ENCODE results near the gene PCLO.

PCLO gene

DNA sequence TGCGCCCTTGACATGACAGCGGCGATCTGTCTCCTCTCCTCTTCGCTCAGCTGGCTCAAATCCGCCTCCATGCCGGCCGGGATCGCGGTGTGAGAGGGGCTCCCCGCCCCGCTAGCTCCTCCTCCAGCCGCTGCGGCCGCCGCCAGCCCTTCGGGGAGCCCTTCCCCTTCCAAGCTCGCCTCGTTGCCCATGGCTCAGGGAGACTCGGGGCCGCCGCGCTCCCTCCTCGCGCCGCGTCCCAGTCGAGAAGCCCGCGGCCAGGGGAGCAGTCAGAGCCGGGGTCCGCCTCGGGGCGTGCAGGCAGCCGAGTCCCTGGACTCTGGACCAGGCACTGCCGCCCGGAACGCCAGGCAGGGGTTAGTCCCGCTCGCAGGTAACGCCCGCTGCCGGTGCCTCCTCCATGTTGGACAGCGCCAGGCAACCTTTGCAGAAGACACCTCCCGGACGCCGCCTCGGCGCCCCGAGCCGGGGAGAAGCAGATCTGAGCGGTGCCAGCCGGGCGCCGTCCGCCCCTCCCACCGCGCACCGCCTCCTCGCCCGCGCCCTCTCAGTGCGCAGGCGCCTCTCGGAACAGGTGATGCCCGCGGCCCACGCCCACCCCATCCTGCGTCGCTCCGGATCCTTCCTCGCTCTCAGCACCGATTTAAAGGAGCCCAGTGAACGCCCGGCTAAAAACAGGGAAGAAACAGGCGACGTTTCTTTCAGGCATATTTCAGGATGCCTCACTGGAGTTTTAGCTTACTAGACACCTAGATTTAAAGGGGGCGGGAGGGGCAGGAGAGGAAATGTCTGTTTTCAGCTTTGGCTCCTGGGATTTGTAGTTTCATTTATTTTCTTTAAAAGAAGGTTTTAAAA, at the start of gene PCLO:
Gene PCLO, minus strand, starts transcription at position 483 of the 855 bp plus-strand sequence. Its CDS starts 292 bp downstream, at position 191.
- peak; percentile 67 for DNase-seq

DNA sequence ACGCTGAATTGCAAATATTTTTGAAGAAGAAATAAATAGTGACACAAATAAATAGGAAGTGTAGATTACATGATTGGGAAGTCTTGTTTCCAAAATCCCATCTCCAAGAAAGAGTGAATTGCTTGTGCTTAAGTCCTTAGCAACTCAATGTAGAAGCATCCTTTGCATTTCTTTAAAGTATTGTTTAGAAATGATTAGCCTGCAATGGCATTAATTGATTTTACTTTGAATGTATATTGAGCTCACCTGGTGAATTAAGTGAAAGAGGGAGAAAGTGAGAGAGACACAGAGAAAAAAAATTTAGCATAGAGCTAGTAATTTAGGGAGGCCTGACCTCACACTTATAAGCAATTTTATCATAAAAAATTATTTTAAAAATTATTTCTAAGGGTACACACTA, 49.0 kb upstream of the PCLO start:
- DNase-seq = no peak

GRCh38 chr7:83210479-83210878, 47.8 kb upstream of the PCLO start:
- DNase-seq = no peak

DNA sequence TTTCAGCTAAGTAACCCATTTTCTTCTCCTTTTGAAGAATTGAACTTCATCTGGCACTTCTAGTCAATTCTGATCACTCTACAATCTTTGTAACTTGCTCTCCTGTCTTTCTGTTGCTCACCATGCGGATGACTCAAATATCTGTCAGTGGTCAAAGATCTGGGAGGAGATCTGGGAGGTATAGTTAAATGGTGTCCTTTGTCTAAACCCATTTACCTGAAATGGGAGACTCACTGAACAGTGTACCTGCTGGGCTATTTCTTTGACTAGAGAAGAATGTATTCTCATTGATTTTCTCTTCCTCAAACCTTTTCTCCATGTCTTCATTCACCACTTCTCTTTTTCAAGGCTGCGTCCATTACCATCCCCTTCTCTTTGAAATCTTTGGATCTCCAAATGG, 42.0 kb upstream of the PCLO start:
- DNase-seq = no peak

- DNase-seq = no peak
Observed at GRCh38 chr7:83201355-83201754, 38.7 kb upstream of the PCLO start.

DNA sequence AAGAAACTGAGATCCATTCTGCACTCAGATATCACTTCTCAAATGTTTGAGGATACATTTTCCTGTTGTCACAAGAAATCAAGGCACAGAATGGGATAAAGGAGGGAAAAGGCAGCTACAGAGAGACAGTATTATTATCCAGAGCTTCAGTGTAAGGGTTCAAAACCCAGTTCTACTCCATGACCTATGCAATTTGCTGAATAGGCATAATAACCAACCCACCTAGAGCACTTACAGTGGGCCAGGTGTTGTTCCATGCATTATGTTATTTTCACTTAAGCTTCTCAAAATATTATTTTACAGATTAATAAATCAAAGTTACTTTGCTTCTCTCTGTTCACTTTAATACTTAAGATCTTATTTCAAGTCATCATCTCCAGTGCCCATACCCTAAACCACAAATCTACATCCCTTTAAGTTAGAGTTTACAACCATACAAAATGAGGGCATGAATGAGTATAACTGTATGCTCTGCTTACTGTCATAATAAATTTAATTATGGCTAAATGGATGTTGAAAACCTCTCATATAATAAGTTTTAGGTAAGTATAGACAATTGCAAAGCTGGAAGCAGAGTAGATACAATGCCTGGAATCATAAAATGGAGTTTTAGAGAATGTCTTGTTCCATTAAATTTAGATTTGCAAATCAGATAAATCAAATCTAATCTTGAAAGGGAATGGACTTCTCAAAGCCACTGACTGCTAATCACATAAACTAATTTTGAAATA, 28.1 kb upstream of the PCLO start:
- DNase-seq = no peak

DNA sequence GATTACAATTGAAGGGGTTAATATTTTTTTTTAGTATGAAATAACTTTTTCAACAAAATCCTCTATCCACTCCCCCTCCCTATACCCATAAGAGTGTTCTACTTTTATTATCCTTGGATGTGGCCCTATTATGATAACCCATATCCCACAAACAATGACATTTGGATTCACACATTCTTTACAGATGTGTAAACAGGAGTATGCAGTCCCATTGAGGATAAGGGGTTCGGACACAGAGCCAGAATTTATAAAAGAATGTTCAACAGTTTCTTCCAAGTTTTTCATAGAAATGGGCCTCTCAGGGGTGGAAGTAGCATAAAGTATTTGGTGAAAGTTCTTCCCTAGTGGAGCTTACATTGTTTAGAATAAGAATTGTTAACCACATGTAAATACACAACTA, 16.1 kb upstream of the PCLO start:
- DNase-seq = no peak

GRCh38 chr7:83178066-83178465, 15.4 kb upstream of the PCLO start:
- DNase-seq = no peak

GRCh38 chr7:83173664-83174063, 11.0 kb upstream of the PCLO start:
- DNase-seq = no peak

DNA sequence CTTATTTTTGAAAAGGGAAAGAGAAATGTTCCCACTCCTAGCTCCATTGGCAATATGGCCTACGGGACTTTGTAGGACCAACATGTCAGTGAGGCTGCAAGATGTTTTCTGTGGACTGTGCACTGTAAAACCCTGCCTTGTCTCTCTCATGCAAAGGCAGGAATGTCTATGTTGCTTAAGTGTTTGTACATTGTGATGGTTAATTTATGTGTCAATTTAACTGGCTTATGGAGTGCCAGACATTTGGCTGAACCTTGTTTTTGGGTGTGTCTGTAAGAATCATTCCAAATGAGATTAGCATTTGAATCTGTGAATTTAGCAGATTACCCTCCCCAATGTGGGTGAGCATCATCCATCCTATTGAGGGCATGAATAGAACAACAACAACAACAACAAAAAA, 4.1 kb upstream of the PCLO start:
- no peak for DNase-seq

DNA sequence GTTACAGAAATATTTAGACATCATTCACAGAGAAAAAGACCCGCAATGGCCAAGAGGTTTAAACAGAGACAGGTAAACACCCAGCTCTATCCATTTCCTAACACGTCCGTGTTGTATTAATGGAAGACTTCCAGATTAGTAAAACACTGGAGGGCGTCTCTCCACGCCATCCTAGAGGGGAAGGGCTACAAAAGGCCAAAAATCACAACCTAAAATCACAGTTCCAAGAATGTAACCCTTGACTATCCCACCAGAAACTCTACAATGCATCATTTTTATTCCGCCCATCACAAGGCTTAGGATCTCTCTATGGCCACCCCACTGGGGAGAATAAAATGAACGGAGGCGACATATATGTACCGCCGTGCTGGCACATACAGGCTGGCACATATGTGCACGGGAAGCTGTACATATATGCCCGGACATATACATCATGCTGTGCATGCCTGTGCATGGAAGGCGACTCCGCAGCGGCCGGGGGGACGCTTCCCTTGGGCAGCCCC, 734 bp downstream of the PCLO start:
- DNase-seq = no peak

GRCh38 chr7:83161186-83161585, 1.5 kb downstream of the PCLO start:
- no peak for DNase-seq

- DNase-seq = no peak
Observed at GRCh38 chr7:83159731-83160130, 3.0 kb downstream of the PCLO start.

DNA sequence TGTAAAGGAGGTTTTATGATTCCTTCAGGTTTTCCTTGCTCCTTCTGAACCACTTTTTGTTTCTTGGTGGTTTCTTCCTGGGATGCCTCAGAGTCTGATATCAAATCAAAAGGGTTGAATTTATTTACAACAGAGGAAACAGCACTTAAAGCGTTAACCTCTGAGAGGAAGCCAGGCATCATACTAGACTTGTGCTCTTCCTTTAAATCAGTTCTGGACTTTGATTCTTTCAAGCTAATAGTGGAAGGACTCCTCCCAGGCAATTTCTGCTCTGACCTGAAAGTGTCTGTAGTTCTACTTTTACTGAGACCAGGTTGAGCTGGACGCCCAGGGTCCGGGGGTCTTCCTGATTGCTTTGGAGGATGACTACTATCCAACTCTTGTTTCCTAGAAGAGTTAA, 6.7 kb downstream of the PCLO start:
- no peak for DNase-seq

DNA sequence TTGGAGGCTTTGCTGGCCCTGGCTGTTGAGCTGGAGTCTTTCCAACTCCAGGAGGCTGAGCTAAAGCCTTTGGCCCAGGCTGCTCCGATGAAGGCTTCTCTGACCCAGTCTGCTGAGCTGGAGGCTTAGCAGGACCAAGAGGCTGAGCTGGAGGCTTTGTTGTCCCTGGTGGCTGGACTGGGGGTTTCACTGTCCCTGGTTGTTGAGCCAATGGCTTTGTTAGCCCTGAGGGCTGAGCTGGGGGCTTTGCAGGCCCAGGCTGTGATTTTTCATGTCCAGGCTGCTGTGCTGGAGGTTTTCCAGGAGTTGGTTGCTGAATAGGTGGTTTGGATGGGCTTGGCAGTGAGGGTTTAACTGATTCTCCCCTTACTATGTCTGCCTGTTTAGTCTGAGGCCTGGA, 7.3 kb downstream of the PCLO start:
- DNase-seq = no peak

DNA sequence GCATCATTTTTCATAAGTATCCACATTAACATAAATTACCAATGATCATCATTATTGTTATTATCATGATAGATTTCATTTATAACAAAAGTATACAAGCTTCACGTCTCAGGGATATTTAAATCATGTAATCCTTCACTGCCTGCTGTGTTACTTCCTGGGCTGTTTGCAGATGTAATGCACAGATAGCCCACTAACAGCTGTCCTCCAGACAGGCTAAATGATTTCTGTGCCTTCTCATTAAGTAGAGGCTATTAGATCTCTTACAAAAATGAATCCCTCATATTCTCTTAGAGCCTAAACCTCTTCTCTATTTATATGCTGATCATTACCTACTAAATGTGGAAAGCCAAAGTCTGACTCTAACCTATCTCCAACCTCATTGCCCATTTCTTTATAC, 9.3 kb downstream of the PCLO start:
- DNase-seq = no peak

GRCh38 chr7:83150310-83150709, 12.4 kb downstream of the PCLO start:
- no peak for DNase-seq

- DNase-seq = no peak
Observed at GRCh38 chr7:83149466-83149865, 13.2 kb downstream of the PCLO start.

GRCh38 chr7:83148776-83149175, 13.9 kb downstream of the PCLO start:
- no peak for DNase-seq

DNA sequence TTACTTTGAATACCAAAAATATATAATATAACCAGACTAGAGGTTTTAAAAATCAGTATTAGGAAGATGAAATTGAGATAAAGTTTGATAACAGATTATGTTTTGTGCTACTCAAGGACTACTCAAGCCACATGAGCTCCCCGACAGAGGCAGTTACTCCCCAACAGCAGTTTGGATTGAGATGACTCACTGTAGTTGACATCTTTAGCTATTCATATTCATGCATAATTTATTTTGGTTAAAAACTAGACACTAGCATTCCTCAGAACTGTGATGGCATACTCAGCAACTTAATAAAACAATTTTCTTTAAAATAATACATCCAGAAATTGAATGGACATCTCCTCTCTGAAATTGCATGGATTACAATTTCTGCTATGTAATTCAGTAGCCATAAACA, 19.6 kb downstream of the PCLO start:
- DNase-seq = no peak

GRCh38 chr7:83142365-83142764, 20.3 kb downstream of the PCLO start:
- DNase-seq = no peak

- DNase-seq = no peak
Observed at GRCh38 chr7:83141927-83142326, 20.8 kb downstream of the PCLO start.

GRCh38 chr7:83130623-83131545, 31.8 kb downstream of the PCLO start:
- no peak for DNase-seq
